Subcutaneous adipose tissue (tissue), 4 donors: Measurements from ENCODE around the gene GALE. TPM values are rescaled to one million over a fixed set of nuclear protein-coding genes. Genes with fewer than 3 reads are reported as not detected.

Experiments
- CTCF ChIP-seq: fragments of 450-650 bp; IDR thresholded peaks from one replicate; pipeline ENCODE4 v1.5.1; 2016; ENCODE audit warnings: low read depth, mild to moderate bottlenecking, control low read depth, antibody characterized with exemption, moderate library complexity
- total RNA-seq, 4 donors: library from RNA; depleted of rRNA; stranded (reverse); fragments of >200 nt; gene quantifications; one replicate each; pipeline ENCODE4 v1.1.0, GENCODE V29; 2016

GALE gene
- total RNA-seq, 4 donors from 2014 or later = 11.9 to 15.8 (median 13.9) TPM

DNA sequence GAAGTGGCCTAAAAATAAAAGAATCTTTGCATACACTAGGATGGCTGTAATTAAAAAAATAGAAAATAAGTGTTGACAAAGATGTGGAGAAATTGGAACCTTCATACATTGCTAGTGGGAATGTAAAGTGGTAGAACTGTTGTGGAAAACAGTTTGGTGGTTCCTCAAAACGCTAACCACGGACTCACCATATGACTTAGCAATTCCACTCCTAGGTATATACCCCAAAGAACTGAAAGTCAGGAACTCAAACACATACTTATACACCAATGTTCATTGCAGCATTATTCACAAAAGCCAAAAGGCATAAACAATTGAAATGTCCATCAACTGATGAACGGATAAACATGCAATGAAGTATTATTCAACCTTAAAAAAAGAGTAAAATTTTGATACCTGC is 35.5 kb upstream of the GALE start:
- TF ChIP-seq CTCF = no peak

GRCh38 chr1:23827717-23828116 is 27.2 kb upstream of the GALE start:
- no peak for TF ChIP-seq CTCF

DNA sequence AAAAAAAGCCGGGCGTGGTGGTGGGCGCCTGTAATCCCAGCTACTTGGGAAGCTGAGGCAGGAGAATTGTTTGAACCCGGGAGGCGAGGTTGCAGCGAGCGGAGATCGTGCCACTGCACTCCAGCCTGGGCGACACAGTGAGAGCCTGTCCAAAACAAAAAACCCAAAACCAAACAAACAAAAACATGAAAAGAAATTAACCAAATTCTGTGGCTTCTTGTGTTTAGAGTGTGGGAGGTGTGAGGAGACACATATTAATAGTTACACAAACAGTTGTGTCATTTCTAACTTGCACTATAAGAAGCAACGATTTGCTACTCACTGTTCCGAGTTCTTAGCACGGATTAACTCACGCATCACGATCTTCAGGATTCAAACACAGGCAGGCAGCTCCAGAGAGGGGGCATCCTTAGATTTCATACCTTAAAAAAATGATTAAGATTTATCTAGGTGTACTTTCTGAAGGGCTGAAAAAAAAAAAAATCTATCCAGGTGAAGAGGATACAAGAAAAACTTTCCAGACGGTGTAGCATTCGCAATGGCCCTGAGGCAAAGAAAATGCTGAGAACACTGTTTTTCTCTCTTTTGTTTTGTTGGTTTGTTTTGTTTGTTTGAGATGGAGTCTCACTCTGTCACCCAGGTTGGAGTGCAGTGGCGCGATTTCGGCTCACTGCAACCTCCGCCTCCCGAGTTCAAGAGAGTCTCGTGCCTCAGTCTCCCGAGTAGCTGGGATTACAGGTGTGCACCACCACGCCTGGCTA is 25.4 kb upstream of the GALE start:
- no peak for TF ChIP-seq CTCF

DNA sequence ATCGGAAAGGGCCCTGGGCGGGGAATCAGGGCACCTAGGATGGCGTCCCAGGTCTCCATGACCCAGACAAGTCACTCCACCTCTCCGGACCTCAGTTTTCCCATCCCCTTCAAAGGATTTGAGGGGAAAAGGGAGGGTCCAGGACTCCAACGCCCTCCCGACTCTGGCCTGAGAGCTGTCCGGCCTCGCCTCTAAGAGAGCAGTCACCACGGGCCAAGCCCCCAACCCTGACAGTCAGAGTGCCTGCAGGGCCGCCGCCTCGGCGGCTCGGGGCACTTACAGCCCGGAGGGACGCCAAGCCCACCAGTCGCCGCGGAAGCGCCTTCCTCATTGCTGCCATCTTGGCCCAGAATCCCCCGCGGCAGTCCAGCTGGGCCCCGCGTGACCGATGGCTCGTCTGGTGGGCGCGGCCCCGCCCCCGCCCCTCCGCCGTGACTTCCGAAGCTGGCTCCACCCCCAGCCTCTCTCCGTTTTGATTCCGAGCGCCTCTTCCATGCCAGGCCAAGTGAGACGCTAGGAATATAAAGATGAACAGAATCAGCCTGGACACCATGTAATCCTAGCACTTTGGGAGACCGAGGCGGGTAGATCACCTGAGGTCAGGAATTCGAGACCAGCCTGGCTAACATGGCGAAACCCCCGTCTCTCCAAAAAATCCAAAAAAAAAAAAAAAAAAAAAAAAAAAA is 24.7 kb upstream of the GALE start, which contains the start of gene HMGCL:
Gene HMGCL, minus strand, starts transcription at position 354 of the 686 bp plus-strand sequence. Its CDS starts 14 bp downstream, at position 340.
- TF ChIP-seq CTCF = no peak

GRCh38 chr1:23824711-23825075 is 24.1 kb upstream of the GALE start:
- no peak for TF ChIP-seq CTCF

DNA sequence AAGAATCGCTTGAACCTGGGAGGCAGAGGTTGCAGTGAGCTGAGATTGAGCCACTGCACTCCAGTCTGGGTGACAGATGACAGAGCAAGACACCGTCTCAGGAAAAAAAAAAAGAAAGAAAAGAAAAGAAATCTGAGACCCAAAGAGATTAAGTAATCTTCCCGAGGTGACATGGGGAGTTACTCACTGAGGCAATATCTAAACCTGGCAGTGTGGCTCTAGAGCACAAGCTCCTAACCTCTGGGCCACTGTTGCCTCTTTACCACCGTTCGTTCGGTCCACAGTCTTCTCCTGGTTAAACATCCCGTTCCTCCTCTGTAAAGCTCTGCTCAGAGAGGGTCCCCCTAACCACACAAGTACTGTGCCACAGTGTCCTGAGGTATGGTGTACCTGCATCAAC is 23.2 kb upstream of the GALE start:
- no peak for TF ChIP-seq CTCF

- no peak for TF ChIP-seq CTCF
These were observed 17.1 kb upstream of the GALE start for GRCh38 chr1:23817633-23818032.
